Stimulated activated CD4-positive, alpha-beta T cell treated with anti-CD3 and anti-CD28 coated beads, Interleukin-4, amount 100 ng/mL, for 48 hours (primary cell): ENCODE measurements around the gene CTXND1.

Source experiments
- DNase-seq, 2 donors: peaks; one replicate each; pipeline ENCODE4 v3.0.0-alpha.2; 2020; ENCODE audit warnings: low read depth in 2 of 2

The CTXND1 gene

GRCh38 chr15:80210611-80211573 is 41.1 kb downstream of the CTXND1 start:
- no peak for DNase-seq

- DNase-seq = no peak
These were observed 43.0 kb downstream of the CTXND1 start for GRCh38 chr15:80208758-80209734.

GRCh38 chr15:80207887-80208286 is 44.1 kb downstream of the CTXND1 start:
- DNase-seq = no peak

- DNase-seq = no peak
These were observed 47.8 kb downstream of the CTXND1 start for GRCh38 chr15:80204231-80204630.

- DNase-seq = no peak
These were observed 48.6 kb downstream of the CTXND1 start for GRCh38 chr15:80203361-80203885.

GRCh38 chr15:80202641-80203360 is 49.2 kb downstream of the CTXND1 start:
- no peak for DNase-seq

- no peak for DNase-seq
These were observed 50.0 kb downstream of the CTXND1 start for GRCh38 chr15:80202016-80202315.

- no peak for DNase-seq
These were observed 50.6 kb downstream of the CTXND1 start for GRCh38 chr15:80201256-80202015.

GRCh38 chr15:80199869-80200268 is 52.1 kb downstream of the CTXND1 start:
- no peak for DNase-seq

- DNase-seq = no peak
These were observed 52.6 kb downstream of the CTXND1 start for GRCh38 chr15:80199366-80199765.

GRCh38 chr15:80194914-80195313 is 57.1 kb downstream of the CTXND1 start:
- no peak for DNase-seq

- DNase-seq = no peak
These were observed 57.8 kb downstream of the CTXND1 start for GRCh38 chr15:80194186-80194585.

- DNase-seq = no peak
These were observed 60.0 kb downstream of the CTXND1 start for GRCh38 chr15:80191897-80192595.

GRCh38 chr15:80191198-80191597 is 60.8 kb downstream of the CTXND1 start:
- no peak for DNase-seq

GRCh38 chr15:80188251-80188650 is 63.8 kb downstream of the CTXND1 start:
- DNase-seq = no peak

GRCh38 chr15:80186597-80186996 is 65.4 kb downstream of the CTXND1 start:
- DNase-seq = no peak

- no peak for DNase-seq
These were observed 65.9 kb downstream of the CTXND1 start for GRCh38 chr15:80186066-80186465.

- DNase-seq = no peak
These were observed 66.9 kb downstream of the CTXND1 start for GRCh38 chr15:80185152-80185551.

- no peak for DNase-seq
These were observed 67.5 kb downstream of the CTXND1 start for GRCh38 chr15:80184554-80184953.

GRCh38 chr15:80183886-80184285 is 68.1 kb downstream of the CTXND1 start:
- DNase-seq = no peak
